T47D (cell line): ENCODE data around the gene TIAM1.

ENCODE experiments used
- DNase-seq, 2 experiments: peaks; one replicate each; pipeline versions ENCODE4 v3.0.0 to v3.0.0-alpha.2; 2011 to 2012; ENCODE audit warnings: low read depth in 1 of 2, low spot score in 1 of 2
- JUND ChIP-seq: IDR thresholded peaks from 2 replicates; pipeline ENCODE4 v1.6.1; 2012; ENCODE audit warnings: low read depth
- in situ Hi-C: cut with HindIII; loops from 2 replicates; pipeline ENCODE4 v1.10.0; 2016; ENCODE audit warnings: low sequenced_read_pairs, low pct_unique_long_range_greater_than_20kb

TIAM1 gene

GRCh38 chr21:31316072-31316471 lies 28.0 kb downstream of the TIAM1 start:
- no peak for DNase-seq
- no peak for TF ChIP-seq JUND
- in situ Hi-C loops: no loop called here

- in situ Hi-C loops: no loop called here
- peak in 1 of 2 experiments; percentile 72 for DNase-seq
- no peak for TF ChIP-seq JUND
Measured at GRCh38 chr21:31310750-31311149, 33.3 kb downstream of the TIAM1 start.

GRCh38 chr21:31308584-31308983 lies 35.5 kb downstream of the TIAM1 start:
- DNase-seq: no peak
- TF ChIP-seq JUND: no peak
- in situ Hi-C loops: no loop called here

- in situ Hi-C loops: no loop called here
- no peak for DNase-seq
- no peak for TF ChIP-seq JUND
Measured at GRCh38 chr21:31305888-31306287, 38.2 kb downstream of the TIAM1 start.

- no peak for DNase-seq
- TF ChIP-seq JUND: no peak
- in situ Hi-C loops: no loop called here
Measured at GRCh38 chr21:31299291-31300147, 44.5 kb downstream of the TIAM1 start.

- no peak for TF ChIP-seq JUND
- in situ Hi-C loops: no loop called here
- DNase-seq: no peak
Measured at GRCh38 chr21:31298618-31299269, 45.3 kb downstream of the TIAM1 start.

- in situ Hi-C loops: no loop called here
- no peak for TF ChIP-seq JUND
- no peak for DNase-seq
Measured at GRCh38 chr21:31297806-31298205, 46.3 kb downstream of the TIAM1 start.

- in situ Hi-C loops: no loop called here
- no peak for DNase-seq
- no peak for TF ChIP-seq JUND
Measured at GRCh38 chr21:31295676-31296075, 48.4 kb downstream of the TIAM1 start.

GRCh38 chr21:31294691-31295090 lies 49.4 kb downstream of the TIAM1 start:
- DNase-seq: no peak
- no peak for TF ChIP-seq JUND
- in situ Hi-C loops: no loop called here

GRCh38 chr21:31293986-31294385 lies 50.1 kb downstream of the TIAM1 start:
- in situ Hi-C loops: no loop called here
- no peak for DNase-seq
- TF ChIP-seq JUND: no peak

- no peak for DNase-seq
- no peak for TF ChIP-seq JUND
- in situ Hi-C loops: no loop called here
Measured at GRCh38 chr21:31290765-31291164, 53.3 kb downstream of the TIAM1 start.

GRCh38 chr21:31289702-31290101 lies 54.4 kb downstream of the TIAM1 start:
- no peak for DNase-seq
- in situ Hi-C loops: no loop called here
- TF ChIP-seq JUND: no peak

GRCh38 chr21:31288191-31288590 lies 55.9 kb downstream of the TIAM1 start:
- no peak for DNase-seq
- in situ Hi-C loops: no loop called here
- TF ChIP-seq JUND: no peak
